MG63 (cell line): ENCODE data around the gene ARAP1. TPM values are rescaled to one million over a fixed set of nuclear protein-coding genes. Genes with fewer than 3 reads are reported as not detected.
A peak's percentile ranks its signal among the peaks of the same experiment; 100 is the strongest.

Experiments
- DNase-seq: peaks from one replicate; pipeline ENCODE4 v3.0.0-alpha.2; 2020
- H3K27me3 ChIP-seq: fragments of 250-450 bp; sonication (Bioruptor Pico); 2 replicates; pipeline ENCODE4 v1.5.1; 2020; ENCODE audit warnings: mild to moderate bottlenecking, moderate library complexity
- H3K36me3 ChIP-seq: fragments of 250-450 bp; sonication (Bioruptor Pico); 2 replicates; pipeline ENCODE4 v1.5.1; 2020; ENCODE audit warnings: mild to moderate bottlenecking, moderate library complexity
- H3K4me3 ChIP-seq: fragments of 250-450 bp; sonication (Bioruptor Pico); 2 replicates; pipeline ENCODE4 v1.5.1; 2020; ENCODE audit warnings: mild to moderate bottlenecking, moderate library complexity
- H3K9me3 ChIP-seq: fragments of 250-450 bp; sonication (Bioruptor Pico); 2 replicates; pipeline ENCODE4 v1.5.1; 2020; ENCODE audit warnings: mild to moderate bottlenecking, moderate library complexity
- total RNA-seq: library from RNA; depleted of rRNA; stranded (reverse); fragments of >200 nt; shearing (Covaris generic); gene quantifications from 2 replicates; pipeline ENCODE4 v1.2.3, GENCODE V29; 2014; ENCODE audit warnings: low replicate concordance

ARAP1 gene
- total RNA-seq, 1 experiment from 2014 or later = 55.6 TPM

GRCh38 chr11:72754149-72754543 lies 1.9 kb upstream of the ARAP1 start:
- no peak for DNase-seq
- no peaks in the 10 kb centered on the region for H3K36me3 ChIP-seq
- H3K4me3 ChIP-seq = no peak overlapping the region
- H3K9me3 ChIP-seq = no peaks in the 10 kb centered on the region
- no peaks in the 10 kb centered on the region for H3K27me3 ChIP-seq

- no peak for DNase-seq
- Histone ChIP-seq H3K27me3 (no peaks in the 10 kb centered on the region), H3K9me3 (no peaks in the 10 kb centered on the region), H3K36me3 (no peaks in the 10 kb centered on the region), H3K4me3 (no peak overlapping the region)
Measured at GRCh38 chr11:72753341-72754148, 1.3 kb upstream of the ARAP1 start.

- peak overlapping the region; percentile 66 for H3K4me3 ChIP-seq
- H3K36me3 ChIP-seq = no peaks in the 10 kb centered on the region
- no peaks in the 10 kb centered on the region for H3K9me3 ChIP-seq
- DNase-seq = no peak
- H3K27me3 ChIP-seq = no peaks in the 10 kb centered on the region
Measured at GRCh38 chr11:72751116-72752087, 806 bp downstream of the ARAP1 start.

GRCh38 chr11:72750556-72751115 lies 1.6 kb downstream of the ARAP1 start:
- H3K36me3 ChIP-seq = no peaks in the 10 kb centered on the region
- no peaks in the 10 kb centered on the region for H3K9me3 ChIP-seq
- no peak for DNase-seq
- H3K27me3 ChIP-seq = no peaks in the 10 kb centered on the region
- H3K4me3 ChIP-seq = no peak overlapping the region

- Histone ChIP-seq H3K9me3 (no peaks in the 10 kb centered on the region), H3K27me3 (no peaks in the 10 kb centered on the region), H3K36me3 (no peaks in the 10 kb centered on the region), H3K4me3 (no peak overlapping the region)
- no peak for DNase-seq
Measured at GRCh38 chr11:72750086-72750485, 2.1 kb downstream of the ARAP1 start.

- DNase-seq = no peak
- H3K4me3 ChIP-seq = no peak overlapping the region
- H3K27me3 ChIP-seq = no peaks in the 10 kb centered on the region
- no peaks in the 10 kb centered on the region for H3K36me3 ChIP-seq
- H3K9me3 ChIP-seq = no peaks in the 10 kb centered on the region
Measured at GRCh38 chr11:72747289-72747855, 4.8 kb downstream of the ARAP1 start.

GRCh38 chr11:72746821-72747220 lies 5.4 kb downstream of the ARAP1 start:
- H3K27me3 ChIP-seq = no peaks in the 10 kb centered on the region
- no peaks in the 10 kb centered on the region for H3K9me3 ChIP-seq
- no peaks in the 10 kb centered on the region for H3K36me3 ChIP-seq
- H3K4me3 ChIP-seq = no peak overlapping the region
- DNase-seq = no peak

- no peaks in the 10 kb centered on the region for H3K27me3 ChIP-seq
- no peak for DNase-seq
Measured at GRCh38 chr11:72745925-72746550, 6.2 kb downstream of the ARAP1 start.

GRCh38 chr11:72745511-72745910 lies 6.7 kb downstream of the ARAP1 start:
- no peaks in the 10 kb centered on the region for H3K9me3 ChIP-seq
- no peak overlapping the region for H3K4me3 ChIP-seq
- no peak for DNase-seq
- no peaks in the 10 kb centered on the region for H3K36me3 ChIP-seq
- H3K27me3 ChIP-seq = no peaks in the 10 kb centered on the region

More at GRCh38 chr11:72745925-72746550, 6.2 kb downstream of the ARAP1 start:
- H3K4me3 ChIP-seq = no peak overlapping the region
- no peaks in the 10 kb centered on the region for H3K9me3 ChIP-seq
- H3K36me3 ChIP-seq = no peaks in the 10 kb centered on the region

GRCh38 chr11:72744474-72744873 lies 7.7 kb downstream of the ARAP1 start:
- Histone ChIP-seq H3K27me3 (no peaks in the 10 kb centered on the region), H3K36me3 (no peaks in the 10 kb centered on the region), H3K4me3 (no peak overlapping the region), H3K9me3 (no peaks in the 10 kb centered on the region)
- no peak for DNase-seq

- Histone ChIP-seq H3K4me3 (no peak overlapping the region), H3K9me3 (no peaks in the 10 kb centered on the region)
- DNase-seq = no peak
Measured at GRCh38 chr11:72743321-72744221, 8.6 kb downstream of the ARAP1 start.

GRCh38 chr11:72742513-72743320 lies 9.5 kb downstream of the ARAP1 start:
- Histone ChIP-seq H3K9me3 (no peaks in the 10 kb centered on the region), H3K4me3 (no peak overlapping the region), H3K36me3 (no peaks in the 10 kb centered on the region), H3K27me3 (no peaks in the 10 kb centered on the region)
- DNase-seq = no peak

More at GRCh38 chr11:72743321-72744221, 8.6 kb downstream of the ARAP1 start:
- Histone ChIP-seq H3K27me3 (no peaks in the 10 kb centered on the region), H3K36me3 (no peaks in the 10 kb centered on the region)

- H3K36me3 ChIP-seq = no peaks in the 10 kb centered on the region
- no peaks in the 10 kb centered on the region for H3K9me3 ChIP-seq
- DNase-seq = no peak
- H3K27me3 ChIP-seq = no peaks in the 10 kb centered on the region
- H3K4me3 ChIP-seq = no peak overlapping the region
Measured at GRCh38 chr11:72741849-72742512, 10.2 kb downstream of the ARAP1 start.

- H3K36me3 ChIP-seq = no peaks in the 10 kb centered on the region
- no peak overlapping the region for H3K4me3 ChIP-seq
- no peaks in the 10 kb centered on the region for H3K27me3 ChIP-seq
- no peak for DNase-seq
- H3K9me3 ChIP-seq = no peaks in the 10 kb centered on the region
Measured at GRCh38 chr11:72741429-72741833, 10.8 kb downstream of the ARAP1 start.
